Superior temporal gyrus (tissue), 1 donor: ENCODE measurements around the gene EPHB2.
A peak's percentile ranks its signal among the peaks of the same experiment; 100 is the strongest.

Experiments used
- DNase-seq: peaks from one replicate; pipeline ENCODE4 v3.0.0-alpha.2; 2016; ENCODE audit errors: extremely low spot score

The EPHB2 gene

GRCh38 chr1:22780696-22781095 lies 70.1 kb downstream of the EPHB2 start:
- no peak for DNase-seq

DNA sequence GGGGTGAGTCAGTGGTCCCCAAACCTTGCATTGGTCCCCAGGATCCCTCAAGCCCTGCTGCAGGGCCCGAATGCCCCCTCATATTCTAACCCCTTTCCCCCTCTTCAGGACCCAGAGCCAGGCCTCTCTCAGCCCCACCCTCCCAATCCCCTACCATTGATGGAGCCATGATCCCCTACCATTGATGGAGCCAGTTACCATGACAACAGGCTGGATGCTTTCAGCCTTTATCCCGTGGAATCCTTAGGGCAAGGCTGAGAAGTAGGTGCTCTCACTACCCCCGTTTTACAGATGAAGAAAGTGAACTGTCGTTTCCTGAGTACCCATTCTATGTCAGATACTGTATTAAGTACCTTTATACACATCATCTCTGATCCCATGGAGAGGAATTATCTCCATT lies 70.8 kb downstream of the EPHB2 start:
- DNase-seq: no peak

DNA sequence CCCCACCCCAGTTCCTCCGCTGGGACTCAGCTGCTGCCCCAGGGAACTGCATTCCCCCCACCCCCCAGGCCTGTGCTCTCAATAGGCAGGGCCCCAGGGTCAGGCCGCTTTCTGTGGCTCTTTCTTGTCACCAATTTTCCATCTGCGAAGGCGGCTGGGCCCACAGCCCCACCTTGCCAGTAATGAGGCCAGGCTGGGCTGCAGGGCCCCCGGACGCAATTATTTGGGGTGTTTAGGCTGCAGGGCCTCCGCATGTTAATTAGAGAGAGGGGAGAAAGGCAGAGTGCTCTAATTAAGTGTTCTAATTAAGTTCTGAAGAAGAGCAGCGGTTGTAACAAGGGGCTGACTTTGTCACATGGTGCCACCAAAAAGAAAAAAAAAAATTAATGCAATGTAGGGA lies 71.8 kb downstream of the EPHB2 start:
- no peak for DNase-seq

DNA sequence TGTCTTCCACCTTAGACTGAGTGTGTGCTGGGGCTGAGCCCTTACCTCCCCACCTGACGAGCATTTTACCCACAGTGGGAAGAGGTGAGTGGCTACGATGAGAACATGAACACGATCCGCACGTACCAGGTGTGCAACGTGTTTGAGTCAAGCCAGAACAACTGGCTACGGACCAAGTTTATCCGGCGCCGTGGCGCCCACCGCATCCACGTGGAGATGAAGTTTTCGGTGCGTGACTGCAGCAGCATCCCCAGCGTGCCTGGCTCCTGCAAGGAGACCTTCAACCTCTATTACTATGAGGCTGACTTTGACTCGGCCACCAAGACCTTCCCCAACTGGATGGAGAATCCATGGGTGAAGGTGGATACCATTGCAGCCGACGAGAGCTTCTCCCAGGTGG lies 73.7 kb downstream of the EPHB2 start:
- no peak for DNase-seq

GRCh38 chr1:22784737-22785136 lies 74.1 kb downstream of the EPHB2 start:
- no peak for DNase-seq

DNA sequence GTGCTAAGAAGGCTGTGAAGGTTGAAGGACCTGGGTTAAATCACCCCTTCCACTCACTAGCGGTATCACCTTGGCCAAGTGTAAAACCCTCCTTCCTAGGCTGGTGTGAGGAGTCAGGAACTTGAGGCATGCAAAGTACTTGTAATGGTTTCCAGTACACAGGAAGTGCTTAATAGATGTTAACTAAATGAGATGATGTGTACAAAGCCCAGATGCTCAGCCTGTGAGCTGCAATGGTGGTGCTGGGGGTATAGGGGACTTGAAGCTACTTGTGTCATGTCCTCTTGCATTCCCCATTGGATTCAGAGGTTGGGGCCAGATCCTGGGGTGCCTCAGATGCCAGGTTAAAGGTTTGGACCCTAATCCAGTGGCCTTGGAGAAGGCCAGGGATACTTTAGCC lies 75.5 kb downstream of the EPHB2 start:
- no peak for DNase-seq

GRCh38 chr1:22786719-22787489 lies 76.3 kb downstream of the EPHB2 start:
- DNase-seq: no peak

DNA sequence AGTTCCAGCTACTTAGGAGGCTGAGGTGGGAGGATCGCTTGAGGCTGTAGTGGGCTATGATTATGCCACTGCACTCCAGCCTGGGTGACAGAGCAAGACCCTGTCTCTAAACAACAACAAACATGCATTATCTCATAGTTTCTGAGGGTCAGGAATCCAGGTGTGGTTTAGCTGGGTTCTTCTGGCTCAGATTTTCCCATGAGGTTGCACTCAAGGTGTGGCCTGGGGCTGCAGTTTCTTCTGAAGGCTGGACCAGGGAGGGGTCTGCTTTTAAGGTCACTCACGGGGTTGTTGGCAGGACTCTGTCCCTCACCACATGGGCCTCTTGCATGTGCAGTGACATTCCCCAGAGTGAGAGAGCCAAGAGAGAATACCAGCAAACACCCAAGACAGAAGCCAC lies 77.0 kb downstream of the EPHB2 start:
- no peak for DNase-seq

GRCh38 chr1:22788254-22788661 lies 77.6 kb downstream of the EPHB2 start:
- DNase-seq: no peak

DNA sequence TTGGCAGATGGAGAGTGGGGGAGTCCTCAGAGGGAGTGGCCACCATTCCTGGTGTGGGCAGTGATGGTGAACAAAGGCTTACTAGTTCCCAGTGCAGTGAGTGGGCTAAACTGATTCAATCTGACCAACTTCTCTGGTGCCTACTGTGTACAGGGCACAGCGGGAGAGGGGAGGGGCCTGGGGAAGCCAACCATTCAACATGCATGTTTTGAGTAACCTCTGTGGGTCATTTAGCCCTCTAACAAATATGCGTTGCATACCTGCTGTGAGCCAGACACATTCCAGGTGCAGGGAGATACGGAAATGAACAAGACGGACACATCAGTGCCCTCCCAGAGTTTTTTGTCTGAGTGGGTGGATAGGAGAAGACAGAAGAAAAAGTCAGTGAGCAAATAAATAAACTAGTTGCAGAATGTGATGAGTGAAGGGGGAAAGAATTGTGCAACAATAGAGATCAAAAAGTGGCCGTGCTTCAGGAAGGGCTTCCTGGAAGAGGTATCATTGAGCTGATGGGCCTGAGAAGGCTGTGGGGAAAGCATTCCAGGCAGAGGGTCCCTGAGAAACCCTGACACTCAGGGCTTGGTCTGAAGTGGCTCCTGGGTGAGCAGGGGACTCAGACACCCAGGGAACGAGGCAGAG lies 78.8 kb downstream of the EPHB2 start:
- DNase-seq: no peak

GRCh38 chr1:22790232-22791008 lies 79.8 kb downstream of the EPHB2 start:
- DNase-seq: no peak

DNA sequence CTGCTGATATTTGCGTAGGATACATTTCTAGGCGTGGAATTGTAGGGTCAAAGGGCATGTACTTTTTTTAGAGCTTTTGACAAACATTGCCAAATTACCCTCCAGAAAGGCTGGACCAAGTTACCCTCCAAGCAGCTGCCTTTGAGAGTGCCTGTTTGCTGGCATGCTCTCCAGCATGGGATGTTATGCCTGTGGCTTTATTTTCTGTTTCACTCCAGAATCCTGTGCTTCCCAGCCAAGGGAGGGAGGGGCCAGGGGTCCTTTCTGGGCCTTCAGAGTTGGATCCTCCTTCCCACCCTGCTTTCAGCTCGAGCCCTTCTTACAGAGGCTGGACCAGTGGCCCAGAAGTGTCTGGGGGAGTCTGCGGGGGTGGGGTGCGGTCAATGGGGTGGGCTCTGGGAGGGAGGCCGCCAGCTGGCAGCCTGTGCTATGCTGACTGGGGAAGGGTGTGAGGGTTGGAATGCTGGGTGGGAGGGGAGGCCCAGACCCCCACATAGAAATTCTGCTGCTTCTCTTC lies 81.2 kb downstream of the EPHB2 start:
- DNase-seq: no peak

DNA sequence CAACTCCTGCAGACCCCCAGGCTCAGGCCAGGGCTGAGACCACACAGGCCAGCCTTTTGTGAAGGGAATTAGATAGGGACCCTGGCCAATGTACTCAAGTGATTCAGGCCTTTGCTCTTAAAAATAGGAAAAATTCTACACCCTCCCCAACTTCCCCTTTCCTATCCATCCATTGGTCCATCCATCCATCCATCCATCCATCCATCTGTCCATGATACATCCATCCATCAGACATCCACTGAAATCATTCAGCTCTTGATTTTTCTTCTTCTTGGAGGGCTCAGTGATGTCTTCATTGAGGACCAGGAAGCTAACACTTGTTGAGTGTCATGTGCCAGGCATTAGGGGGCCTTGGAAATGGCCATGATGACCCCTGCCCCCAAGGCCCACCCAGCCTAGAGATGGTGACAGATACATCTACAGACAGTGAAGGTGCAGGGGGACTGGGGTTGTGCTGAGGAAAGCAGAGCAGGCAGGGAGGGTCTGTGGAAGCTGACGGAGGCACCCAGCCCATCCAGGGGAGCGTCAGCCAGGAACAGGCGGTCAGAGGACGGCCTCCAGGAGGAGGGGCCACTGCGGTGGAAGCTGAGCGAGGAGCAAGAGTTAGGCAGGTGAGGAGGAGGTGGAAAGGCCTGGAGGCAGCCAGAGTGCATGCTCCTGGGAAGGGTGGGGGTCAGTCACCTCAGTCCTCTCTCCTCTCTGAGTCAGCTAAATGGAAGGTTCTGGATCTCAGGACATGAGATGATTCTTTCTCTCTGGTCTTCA lies 81.9 kb downstream of the EPHB2 start:
- no peak for DNase-seq

DNA sequence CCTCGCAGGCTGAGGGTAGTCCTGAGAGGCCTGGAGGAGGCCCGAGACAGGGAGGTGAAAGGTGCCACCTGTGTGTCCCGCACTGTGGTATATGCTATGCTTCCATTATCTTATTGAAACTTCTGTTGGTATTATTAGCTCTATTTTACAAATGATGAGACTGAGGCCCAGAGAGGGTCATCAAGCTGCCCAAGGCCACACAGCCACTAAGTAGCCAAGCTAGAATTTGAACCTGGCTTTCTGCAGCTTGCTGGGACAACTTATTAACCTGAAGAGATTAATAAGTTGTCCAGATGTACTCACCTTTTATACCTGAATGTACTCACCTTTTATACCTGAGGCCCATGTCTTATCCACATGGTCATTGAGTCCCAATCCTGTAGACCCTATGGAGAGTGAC lies 83.0 kb downstream of the EPHB2 start:
- DNase-seq: no peak

- no peak for DNase-seq
Measured at GRCh38 chr1:22794647-22795365, 84.2 kb downstream of the EPHB2 start.

DNA sequence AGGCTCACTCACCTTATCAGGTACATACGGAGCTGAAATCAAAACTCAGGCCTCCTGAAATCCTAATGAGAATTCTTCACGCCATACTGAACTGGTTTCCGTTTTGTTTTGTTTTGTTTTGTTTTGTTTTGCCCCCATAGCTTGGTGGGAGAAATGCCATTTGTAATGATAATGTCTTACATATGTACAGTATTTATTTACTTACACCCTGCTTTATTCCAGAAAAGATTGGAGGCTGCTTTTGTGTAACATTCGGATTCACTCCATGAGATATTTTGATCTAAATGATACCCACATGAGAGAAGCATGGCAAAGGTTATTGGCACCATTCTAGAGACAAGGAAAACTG lies 84.7 kb downstream of the EPHB2 start:
- no peak for DNase-seq

GRCh38 chr1:22796642-22797041 lies 86.0 kb downstream of the EPHB2 start:
- DNase-seq: no peak

DNA sequence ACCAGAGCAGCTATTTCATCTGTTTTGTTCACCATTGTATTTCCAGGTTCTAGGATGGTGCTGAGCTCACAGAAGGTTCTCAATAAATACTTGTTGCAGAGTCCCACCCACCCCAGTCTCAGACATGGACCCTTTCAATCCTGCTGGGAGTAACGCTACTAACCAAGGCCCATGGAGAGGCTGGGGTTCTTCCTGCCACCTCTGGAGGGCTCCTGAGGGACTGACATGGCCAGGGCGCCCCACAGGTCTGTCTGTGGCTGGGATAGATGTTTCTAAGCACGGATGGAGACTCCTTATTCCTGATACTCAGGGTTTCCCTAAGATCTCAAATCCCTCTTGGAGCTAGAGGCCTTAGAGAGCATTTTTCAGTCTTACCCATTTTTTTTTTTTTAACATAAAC lies 87.4 kb downstream of the EPHB2 start:
- DNase-seq: no peak

GRCh38 chr1:22799971-22800370 lies 89.3 kb downstream of the EPHB2 start:
- peak; percentile 73 for DNase-seq

DNA sequence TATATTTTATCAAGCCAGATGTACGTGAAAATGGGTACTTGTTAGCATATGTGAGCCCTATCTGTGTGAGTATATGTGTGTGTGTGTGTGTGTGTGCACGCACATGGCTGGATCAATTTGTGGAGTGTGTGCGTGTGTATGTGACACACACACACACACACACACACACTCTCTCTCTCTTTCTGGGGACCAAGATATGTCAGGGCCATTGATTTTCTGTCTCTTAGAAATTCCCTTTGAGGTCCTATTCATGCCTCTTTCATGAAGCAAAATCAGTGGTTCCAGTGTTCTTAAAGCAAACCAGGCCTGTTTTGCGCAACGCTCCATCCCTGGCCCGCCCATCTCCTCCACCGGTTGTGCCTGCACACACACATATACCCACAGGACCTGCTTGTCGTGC lies 90.0 kb downstream of the EPHB2 start:
- no peak for DNase-seq

DNA sequence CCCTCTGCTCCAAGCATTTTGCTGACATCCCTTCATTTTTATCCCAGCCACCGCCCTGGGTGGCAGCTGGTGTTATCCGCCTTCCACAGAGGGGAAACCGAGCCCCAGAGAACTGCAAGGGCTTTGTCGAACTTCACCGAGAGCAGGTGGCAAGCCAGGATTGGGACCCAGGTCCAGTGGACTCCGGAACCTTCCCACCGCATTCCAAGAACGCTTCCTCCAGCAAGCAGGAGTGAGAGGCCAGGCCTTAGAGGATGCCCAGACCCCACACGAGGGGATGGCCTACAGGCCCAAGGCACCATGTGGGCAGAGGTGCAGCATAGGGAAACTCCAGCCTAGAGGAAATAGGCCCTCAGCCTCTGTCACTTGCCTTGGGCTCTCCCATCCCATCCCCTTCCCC lies 90.7 kb downstream of the EPHB2 start:
- DNase-seq: no peak
